Stimulated activated naive B cell treated with anti-CD40 and anti-IgM and Interleukin-4, amounts not matched to agents 10 μg/mL and 1 μg/mL and 100 μg/mL, for 72 hours (primary cell): ENCODE data around the gene PHF12.

ENCODE experiments used
- ATAC-seq, 2 donors: fragments of 150-1000 bp; cut with Tn5 transposase; replicated peaks; 2 replicates each; pipeline ENCODE4 v1.10.0; 2021; ENCODE audit warnings: moderate library complexity in 1 of 2
- DNase-seq: peaks from one replicate; pipeline ENCODE4 v3.0.0; 2021
- H3K27ac Mint-ChIP-seq: one replicate; pipeline ENCODE4 v1.8.0; 2022; ENCODE audit warnings: mild to moderate bottlenecking, mixed read lengths
- H3K27me3 Mint-ChIP-seq, 2 donors: one replicate each; pipeline ENCODE4 v1.8.0; 2022; ENCODE audit warnings: mixed read lengths in 2 of 2
- H3K36me3 Mint-ChIP-seq, 2 donors: one replicate each; pipeline ENCODE4 v1.8.0; 2022; ENCODE audit warnings: mixed read lengths in 2 of 2, mild to moderate bottlenecking in 1 of 2
- H3K4me1 Mint-ChIP-seq, 2 donors: one replicate each; pipeline ENCODE4 v1.8.0; 2022; ENCODE audit warnings: mixed read lengths in 2 of 2, mild to moderate bottlenecking in 1 of 2
- H3K4me3 Mint-ChIP-seq, 2 donors: one replicate each; pipeline ENCODE4 v1.8.0; 2022; ENCODE audit warnings: mild to moderate bottlenecking in 2 of 2, mixed read lengths in 2 of 2, moderate library complexity in 1 of 2
- H3K9me3 Mint-ChIP-seq, 2 donors: one replicate each; pipeline ENCODE4 v1.8.0; 2022; ENCODE audit warnings: mixed read lengths in 2 of 2, mild to moderate bottlenecking in 1 of 2

The PHF12 gene

DNA sequence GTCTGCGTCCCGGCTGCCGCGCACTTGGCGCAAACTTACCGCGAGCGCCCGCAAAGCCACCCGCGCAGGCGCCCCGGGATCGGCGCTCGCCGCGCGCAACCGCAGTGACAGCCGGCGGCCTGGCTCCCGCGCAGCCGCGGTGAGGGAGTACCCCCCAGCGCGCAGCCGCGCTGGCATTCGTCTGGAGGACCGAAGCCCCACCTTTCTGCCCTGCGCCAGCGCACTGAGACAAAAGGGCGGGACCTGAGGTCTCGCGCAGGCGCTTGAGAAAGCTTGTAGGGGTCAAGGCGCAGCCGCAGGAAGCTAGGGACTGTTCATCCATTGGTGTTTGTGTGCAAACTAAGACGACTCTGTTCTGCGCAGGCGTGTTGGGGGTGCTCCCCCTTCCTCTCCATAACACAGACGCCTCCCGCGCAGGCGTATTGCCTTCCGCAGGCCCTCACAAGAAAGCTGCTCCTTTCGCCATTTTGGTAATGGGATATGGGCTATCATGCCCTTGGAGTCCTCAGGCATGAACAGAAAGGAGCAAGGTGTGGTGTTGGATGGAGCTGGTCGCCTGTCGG lies at the start of gene PHF12:
Gene PHF12, minus strand, starts transcription at position 91 of the 563 bp plus-strand sequence. CDS start 558 bp downstream, outside the sequence.
- Mint-ChIP-seq H3K27me3 (no peaks in the 10 kb centered on the region), H3K4me3 (peak within 1 kb of the TSS; percentile 96 to 98), H3K36me3 (peaks cover 25 to 30% of the 10 kb centered on the region in 2 donors), H3K27ac (peak within 1 kb of the TSS; percentile 98), H3K4me1 (peaks cover 11 to 15% of the 10 kb centered on the region in 2 donors), H3K9me3 (no peaks in the 10 kb centered on the region)
- DNase-seq (peak; percentile 100), ATAC-seq (peak; percentile 68 to 71)

DNA sequence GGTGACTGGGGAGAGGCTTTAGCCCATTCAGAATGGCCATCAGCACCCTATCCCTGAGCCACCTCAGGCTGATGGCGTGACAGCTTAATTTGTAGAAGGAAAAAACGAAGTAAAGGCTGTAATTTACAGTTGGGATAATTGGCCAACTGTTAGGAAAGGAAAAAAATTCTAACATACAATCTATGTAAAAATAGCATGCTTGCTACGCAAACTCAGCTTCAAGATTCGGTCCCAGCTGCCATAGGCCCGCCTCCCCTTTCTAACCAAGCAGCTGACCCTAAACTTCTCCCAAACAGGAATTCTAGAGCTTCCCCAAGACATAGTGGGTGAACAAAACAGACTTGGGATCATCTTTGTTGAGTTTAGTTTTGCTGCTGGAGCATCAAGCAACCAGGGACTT lies 49.7 kb upstream of the PHF12 start:
- DNase-seq, result no peak
- Mint-ChIP-seq H3K27ac (no peak overlapping the region), H3K4me3 (no peak overlapping the region), H3K36me3 (peaks cover 0 to 1% of the 10 kb centered on the region in 2 donors), H3K4me1 (peaks cover 4 to 8% of the 10 kb centered on the region in 2 donors), H3K27me3 (peaks cover 49 to 59% of the 10 kb centered on the region in 2 donors), H3K9me3 (no peaks in the 10 kb centered on the region)
- no peak for ATAC-seq

DNA sequence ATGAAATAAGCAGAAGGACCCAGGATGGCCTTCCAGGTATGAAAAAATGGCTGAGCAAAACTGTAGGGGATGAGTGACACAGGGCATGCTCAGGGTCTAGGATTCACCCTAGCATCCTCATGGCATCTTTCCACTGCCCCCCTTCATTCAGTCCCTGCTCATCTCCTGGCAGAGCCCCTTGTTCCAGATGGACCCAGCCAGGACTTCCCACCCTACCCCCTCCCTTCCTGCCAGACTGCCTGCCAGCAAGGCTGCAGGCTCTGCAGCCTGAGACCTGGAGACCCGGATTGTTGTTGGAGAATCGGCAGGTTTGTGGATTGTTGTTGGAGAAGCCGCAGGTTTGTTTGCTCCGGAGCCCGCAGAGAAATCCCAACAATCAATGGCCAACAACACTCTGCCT lies 47.9 kb upstream of the PHF12 start:
- Mint-ChIP-seq H3K4me1 (no peaks in the 10 kb centered on the region), H3K4me3 (no peak overlapping the region), H3K36me3 (peaks cover 0 to 1% of the 10 kb centered on the region in 2 donors), H3K27ac (no peak overlapping the region), H3K27me3 (peaks cover 42 to 56% of the 10 kb centered on the region in 2 donors), H3K9me3 (no peaks in the 10 kb centered on the region)
- no peak for DNase-seq
- no peak for ATAC-seq

DNA sequence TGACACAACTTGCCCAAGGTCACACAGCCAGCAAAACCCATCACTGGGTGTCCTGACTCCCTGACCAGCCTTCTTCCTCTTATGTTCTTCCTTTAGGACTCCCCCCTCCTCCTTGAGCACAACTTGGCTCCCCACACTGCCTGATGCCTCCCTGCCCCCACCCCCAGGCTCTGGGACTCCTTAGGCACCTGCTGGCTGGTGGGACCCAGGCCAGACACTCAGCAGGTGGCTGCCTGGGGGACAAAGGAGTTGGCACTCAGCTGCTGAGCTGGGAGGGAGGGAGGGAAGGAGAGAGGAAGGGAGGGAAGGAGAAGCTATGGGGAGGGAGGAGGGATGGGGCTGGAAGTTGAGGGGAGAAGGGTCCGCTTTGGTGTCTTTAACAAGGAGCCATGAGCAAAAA lies 46.5 kb upstream of the PHF12 start:
- no peaks in the 10 kb centered on the region for H3K4me1 Mint-ChIP-seq
- no peak overlapping the region for H3K4me3 Mint-ChIP-seq
- no peak for ATAC-seq
- H3K27me3 Mint-ChIP-seq, result peaks cover 37 to 48% of the 10 kb centered on the region in 2 donors
- H3K9me3 Mint-ChIP-seq, result no peaks in the 10 kb centered on the region
- H3K27ac Mint-ChIP-seq, result no peak overlapping the region
- DNase-seq, result no peak
- peaks cover 0 to 1% of the 10 kb centered on the region in 2 donors for H3K36me3 Mint-ChIP-seq

DNA sequence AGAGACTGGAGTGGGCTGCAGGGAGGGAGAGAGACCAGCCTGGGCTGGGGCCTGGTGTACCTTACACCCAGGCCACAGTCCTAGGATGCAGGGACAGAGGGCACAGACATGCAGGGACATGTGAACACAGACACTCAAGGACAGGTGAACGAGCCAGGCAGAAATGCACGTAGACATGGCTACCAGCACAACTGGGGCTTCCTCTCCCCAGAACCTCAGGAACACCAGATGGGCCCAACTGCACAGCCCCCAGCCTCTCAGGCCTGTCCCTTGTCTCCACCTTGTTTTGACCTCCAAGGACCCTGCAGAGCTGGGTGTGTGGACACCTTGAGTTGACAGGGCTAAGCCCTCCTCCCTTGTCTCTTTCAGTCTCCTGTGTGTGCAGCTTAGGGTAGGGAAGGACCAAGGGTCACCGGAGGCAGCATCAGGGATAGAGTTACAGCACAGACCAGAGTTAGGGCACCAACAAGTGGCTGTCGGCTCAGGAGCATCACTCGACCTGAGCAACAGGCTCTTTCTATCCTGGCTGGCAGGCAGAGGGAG lies 45.3 kb upstream of the PHF12 start:
- Mint-ChIP-seq H3K36me3 (no peaks in the 10 kb centered on the region), H3K9me3 (no peaks in the 10 kb centered on the region), H3K27ac (no peak overlapping the region), H3K4me1 (no peaks in the 10 kb centered on the region), H3K4me3 (no peak overlapping the region), H3K27me3 (peaks cover 41 to 48% of the 10 kb centered on the region in 2 donors)
- DNase-seq (no peak), ATAC-seq (no peak)

DNA sequence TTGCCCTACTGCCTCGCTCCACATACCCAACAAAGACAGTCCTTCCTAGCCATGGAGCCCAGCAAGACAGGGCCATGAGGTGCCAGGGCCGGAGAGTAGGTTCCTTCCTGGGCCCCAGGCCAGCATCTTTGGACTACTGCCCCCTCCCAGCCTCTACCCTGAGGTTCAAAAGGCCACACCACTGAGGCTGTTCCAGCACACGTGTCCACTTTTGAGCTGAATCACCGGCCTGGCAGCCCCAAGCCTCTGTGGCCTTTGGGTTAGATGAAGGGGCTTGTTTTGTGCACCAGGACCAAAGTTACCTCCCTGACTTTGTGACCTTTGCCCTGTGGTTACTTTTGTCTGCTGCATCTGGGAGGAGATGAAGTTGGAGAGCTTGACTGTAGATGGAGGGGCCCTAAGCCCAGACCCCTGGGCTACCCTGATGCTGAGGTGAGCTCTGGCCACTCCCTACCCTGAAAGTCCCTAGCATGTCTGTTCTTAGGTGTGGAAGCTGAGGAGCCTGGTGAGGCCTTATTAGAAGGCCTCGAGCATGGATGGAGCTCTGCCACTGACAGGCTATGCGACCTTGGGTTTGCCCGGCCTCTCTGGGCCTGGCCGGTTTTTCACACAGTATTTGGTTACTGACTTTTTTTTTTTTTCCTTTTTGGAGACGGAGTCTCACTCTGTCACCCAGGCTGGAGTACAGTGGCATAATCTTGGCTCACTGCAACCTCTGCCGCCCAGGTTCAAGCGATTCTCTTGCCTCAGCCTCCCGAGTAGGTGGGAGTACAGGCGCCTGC lies 42.5 kb upstream of the PHF12 start:
- Mint-ChIP-seq H3K27ac (no peak overlapping the region), H3K4me1 (no peaks in the 10 kb centered on the region), H3K36me3 (no peaks in the 10 kb centered on the region), H3K4me3 (no peak overlapping the region), H3K27me3 (peaks cover 33 to 42% of the 10 kb centered on the region in 2 donors), H3K9me3 (no peaks in the 10 kb centered on the region)
- ATAC-seq, result no peak
- no peak for DNase-seq

DNA sequence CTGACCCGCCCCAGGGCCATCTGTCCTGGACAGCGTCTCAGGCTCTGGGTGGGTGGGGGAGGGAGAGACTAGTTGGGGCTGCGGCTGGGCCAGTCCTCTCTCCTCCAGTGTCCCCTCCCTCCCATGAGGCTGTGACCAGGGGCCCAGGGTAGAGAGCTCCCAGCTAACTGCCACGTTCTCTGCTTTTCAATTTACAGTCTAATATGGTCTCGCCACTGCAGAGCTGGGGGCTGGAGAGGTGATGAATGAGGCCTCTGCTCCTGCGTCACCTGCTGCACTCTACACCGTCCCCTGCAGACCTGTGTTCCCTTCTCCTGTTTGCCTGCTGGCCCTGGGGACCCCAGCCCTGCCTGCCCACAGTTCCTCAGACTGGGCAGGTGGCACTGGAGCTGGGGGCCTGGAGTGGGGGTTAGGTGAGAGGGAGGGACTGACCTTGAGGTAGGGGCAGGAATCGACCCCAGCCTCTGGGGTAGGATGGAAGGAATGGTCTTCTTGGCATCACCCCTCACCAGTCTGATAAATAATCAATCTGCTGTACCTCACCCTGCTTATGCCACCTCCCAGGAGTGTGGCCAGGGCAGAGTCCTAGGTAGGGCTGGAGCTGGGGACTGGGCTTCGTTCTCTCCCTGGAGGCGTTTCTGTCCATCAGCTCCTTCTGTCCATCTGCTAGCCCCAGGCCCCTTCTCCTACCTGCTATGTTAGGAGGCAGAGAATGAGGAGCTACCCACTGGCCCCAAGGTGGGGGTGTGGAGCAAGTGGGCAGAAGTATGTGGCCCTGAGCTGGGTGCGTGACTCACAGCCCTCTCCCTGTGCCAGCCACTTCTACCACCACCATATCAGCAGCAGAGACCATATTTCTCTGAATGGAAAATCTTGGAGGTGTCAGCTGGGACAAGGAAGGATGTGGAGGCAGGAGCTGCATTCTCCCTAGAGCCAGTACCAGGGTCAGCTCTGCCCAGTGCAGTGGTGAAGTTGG lies 41.6 kb upstream of the PHF12 start:
- ATAC-seq, result no peak
- Mint-ChIP-seq H3K4me1 (no peaks in the 10 kb centered on the region), H3K27ac (no peak overlapping the region), H3K9me3 (no peaks in the 10 kb centered on the region), H3K27me3 (peaks cover 30 to 37% of the 10 kb centered on the region in 2 donors), H3K36me3 (no peaks in the 10 kb centered on the region), H3K4me3 (no peak overlapping the region)
- no peak for DNase-seq

DNA sequence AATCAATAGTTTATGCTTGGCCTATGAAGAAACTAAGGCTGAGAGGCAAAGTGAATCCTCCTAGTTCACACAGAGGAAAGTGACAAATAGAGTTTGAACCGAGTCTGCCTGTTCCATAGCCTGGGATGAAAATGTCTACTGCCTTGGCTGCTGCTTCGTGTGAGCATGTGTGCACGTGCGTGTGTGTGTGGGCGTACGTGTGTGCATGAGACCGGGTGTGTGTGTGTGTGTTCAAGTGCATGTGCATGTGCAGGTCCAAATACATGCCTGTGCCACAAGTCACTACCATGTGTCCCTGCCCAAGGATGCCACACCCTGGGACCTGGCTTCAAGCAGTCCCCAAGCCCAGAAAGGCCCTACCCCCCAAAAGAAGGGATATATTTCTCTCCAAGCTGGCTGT lies 40.9 kb upstream of the PHF12 start:
- ATAC-seq (no peak), DNase-seq (no peak)
- Mint-ChIP-seq H3K4me3 (no peak overlapping the region), H3K27me3 (peaks cover 26 to 29% of the 10 kb centered on the region in 2 donors), H3K9me3 (no peaks in the 10 kb centered on the region), H3K27ac (no peak overlapping the region), H3K36me3 (no peaks in the 10 kb centered on the region), H3K4me1 (no peaks in the 10 kb centered on the region)

DNA sequence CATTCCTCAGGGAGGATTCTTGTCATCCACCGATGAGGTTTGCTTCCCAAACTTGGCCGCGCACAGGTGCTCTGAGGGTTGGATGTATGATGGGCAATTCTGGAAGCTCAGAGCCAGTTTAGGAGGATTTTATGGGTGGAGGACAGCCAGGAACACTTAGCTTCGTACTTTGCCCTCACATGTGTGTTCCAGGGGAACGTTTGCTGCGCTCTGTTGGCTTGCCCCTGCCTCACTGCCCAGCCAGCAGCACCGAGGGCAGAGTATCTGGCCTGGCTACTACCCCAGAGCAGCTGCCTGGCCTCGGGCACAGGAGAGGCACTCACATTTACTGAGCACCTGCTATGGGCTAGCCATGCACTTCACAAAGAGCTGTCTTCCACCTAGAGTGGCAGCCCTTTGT lies 40.5 kb upstream of the PHF12 start:
- ATAC-seq (no peak), DNase-seq (no peak)
- Mint-ChIP-seq H3K4me1 (no peaks in the 10 kb centered on the region), H3K4me3 (no peak overlapping the region), H3K27ac (no peak overlapping the region), H3K9me3 (no peaks in the 10 kb centered on the region), H3K27me3 (peaks cover 25 to 28% of the 10 kb centered on the region in 2 donors), H3K36me3 (no peaks in the 10 kb centered on the region)

DNA sequence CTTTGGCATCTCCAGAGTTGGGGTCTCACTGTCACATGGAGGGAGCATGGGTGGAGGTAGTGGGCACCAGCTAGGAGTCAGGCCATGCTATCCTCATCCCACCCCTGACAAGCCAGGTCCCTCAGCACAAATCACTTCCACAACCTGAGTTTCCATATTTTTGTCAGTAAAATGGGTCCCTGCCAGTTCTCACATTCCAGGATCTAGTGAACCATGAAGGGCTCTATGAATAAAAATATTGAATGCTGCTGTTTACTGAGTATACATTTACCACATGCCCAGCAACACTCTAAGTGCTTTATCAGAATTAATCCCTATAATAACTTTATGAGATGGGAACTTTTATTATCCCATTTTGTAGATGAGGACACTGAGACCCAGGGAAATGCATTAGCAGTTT lies 37.7 kb upstream of the PHF12 start:
- Mint-ChIP-seq H3K27me3 (peaks cover 19 to 22% of the 10 kb centered on the region in 2 donors), H3K36me3 (no peaks in the 10 kb centered on the region), H3K4me1 (no peaks in the 10 kb centered on the region), H3K4me3 (no peak overlapping the region), H3K27ac (no peak overlapping the region), H3K9me3 (no peaks in the 10 kb centered on the region)
- DNase-seq, result no peak
- ATAC-seq, result no peak

DNA sequence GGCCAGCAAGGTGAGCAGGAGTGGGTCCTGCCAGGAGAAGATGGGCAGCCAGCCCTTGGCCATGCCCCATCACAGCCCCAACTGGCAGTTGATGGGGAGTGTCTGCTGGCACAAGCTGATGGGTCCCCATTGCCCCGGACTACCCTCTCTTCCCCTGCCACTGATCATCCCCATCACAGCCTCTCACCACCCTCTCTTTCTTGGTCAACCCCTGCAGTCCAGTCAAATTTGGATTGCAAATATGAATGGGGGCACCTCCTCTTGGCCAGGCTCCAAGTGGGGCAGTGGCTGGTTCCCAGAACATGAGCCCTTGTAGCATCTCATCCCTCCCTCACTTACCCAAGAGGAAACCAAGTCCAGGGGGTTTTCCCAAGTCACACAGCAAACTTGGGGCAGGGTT lies 37.2 kb upstream of the PHF12 start:
- no peak for DNase-seq
- H3K9me3 Mint-ChIP-seq, result no peaks in the 10 kb centered on the region
- H3K4me1 Mint-ChIP-seq, result peaks cover under 1 to 2% of the 10 kb centered on the region in 2 donors
- H3K36me3 Mint-ChIP-seq, result no peaks in the 10 kb centered on the region
- peaks cover 19 to 22% of the 10 kb centered on the region in 2 donors for H3K27me3 Mint-ChIP-seq
- H3K27ac Mint-ChIP-seq, result no peak overlapping the region
- no peak overlapping the region for H3K4me3 Mint-ChIP-seq
- no peak for ATAC-seq

DNA sequence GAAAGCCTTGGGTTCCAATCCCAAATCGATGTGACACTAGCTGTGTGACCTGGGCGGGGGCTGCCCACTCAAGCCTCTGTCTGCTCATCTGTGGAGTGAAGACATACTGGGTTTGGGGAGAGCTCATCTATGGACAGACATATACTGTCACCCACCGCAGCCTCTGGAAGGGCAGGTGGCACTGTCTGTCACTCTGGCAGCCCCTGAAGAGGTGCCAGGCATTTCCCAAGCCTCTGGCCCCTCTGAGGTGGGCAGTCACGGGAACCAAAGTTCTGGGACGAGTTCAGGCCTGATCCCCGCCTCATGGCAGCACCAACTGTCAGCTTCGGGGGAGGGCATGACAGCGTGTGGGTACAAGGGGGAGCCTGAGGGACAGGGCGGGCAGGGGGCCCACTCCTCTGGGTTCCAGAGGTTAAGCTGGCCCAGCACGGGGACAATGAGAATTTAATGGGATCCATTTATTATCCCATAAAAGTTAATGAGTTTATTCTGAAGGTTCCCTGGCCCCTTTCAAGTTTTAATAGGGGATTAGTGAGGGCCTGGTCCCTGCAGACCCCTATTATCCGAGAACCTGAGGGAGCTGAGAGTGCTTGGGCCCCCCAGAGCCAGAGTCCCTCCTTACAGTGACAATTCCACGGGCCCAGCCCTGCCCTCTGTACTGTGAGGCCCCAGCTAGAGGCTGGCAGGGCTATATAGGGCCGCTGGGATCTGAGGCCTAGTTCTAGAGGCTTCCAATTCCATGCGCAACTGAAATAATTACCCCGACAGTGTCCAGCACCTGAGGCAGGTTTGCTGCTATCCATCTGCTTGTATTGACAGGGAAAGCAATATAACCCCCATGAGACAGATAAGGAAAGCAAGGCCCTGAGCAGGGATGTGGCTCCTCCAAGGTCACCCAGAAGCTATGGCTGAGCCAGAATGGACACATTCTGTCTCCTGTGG lies 35.7 kb upstream of the PHF12 start:
- H3K9me3 Mint-ChIP-seq, result peaks cover 0 to 1% of the 10 kb centered on the region in 2 donors
- ATAC-seq (no peak), DNase-seq (no peak)
- H3K36me3 Mint-ChIP-seq, result peaks cover 0 to 8% of the 10 kb centered on the region in 2 donors
- H3K27me3 Mint-ChIP-seq, result peaks cover 10 to 12% of the 10 kb centered on the region in 2 donors
- no peak overlapping the region for H3K4me3 Mint-ChIP-seq
- peaks cover 14 to 15% of the 10 kb centered on the region in 2 donors for H3K4me1 Mint-ChIP-seq
- no peak overlapping the region for H3K27ac Mint-ChIP-seq

DNA sequence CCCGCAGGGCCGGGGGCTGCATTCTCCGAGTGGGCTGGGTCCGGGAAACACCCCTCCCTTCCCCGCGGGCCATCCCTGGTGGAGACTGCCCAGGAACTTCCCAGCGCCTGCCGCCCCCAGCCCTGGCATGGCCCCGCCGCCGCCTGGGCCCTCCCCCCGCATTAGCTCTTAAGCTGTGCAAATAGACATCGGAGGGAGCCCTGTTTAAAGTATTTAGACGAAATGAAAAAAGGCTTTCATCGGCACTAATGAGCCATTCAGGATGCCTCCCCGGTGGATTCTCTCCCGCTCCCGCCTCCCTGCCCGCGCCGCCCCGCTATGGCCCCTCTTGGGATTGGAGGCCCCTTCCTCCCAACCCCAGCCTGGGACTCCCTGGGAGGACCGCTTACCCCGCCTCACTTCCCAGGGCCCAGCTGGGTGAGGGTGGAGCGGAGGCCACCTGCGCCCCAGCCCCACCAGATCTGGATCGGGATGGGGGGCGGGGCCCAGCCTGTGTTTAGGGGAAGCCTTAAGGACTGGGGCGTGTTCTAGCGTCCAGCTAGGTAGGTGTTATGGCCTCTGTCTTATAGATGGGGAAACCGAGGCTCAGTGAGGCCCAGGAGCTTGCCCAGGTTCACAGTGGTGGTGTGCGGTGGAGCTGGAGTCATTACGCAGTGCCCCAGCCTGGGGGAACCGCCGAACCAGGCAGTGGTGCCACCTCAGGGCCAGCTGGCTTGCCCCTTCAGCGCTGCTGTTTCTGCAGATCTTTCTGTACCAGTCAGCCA lies 34.8 kb upstream of the PHF12 start:
- Mint-ChIP-seq H3K9me3 (peaks cover 0 to 1% of the 10 kb centered on the region in 2 donors), H3K36me3 (peaks cover 0 to 8% of the 10 kb centered on the region in 2 donors), H3K4me1 (peaks cover 17% of the 10 kb centered on the region in 2 donors), H3K27me3 (peaks cover 10% of the 10 kb centered on the region in 2 donors), H3K4me3 (no peak overlapping the region), H3K27ac (no peak overlapping the region)
- no peak for DNase-seq
- ATAC-seq, result no peak
